Right lobe of liver (tissue), 6 donors: ENCODE results near the gene DOLPP1. TPM values are rescaled to one million over a fixed set of nuclear protein-coding genes. Genes with fewer than 3 reads are reported as not detected.
"Not testable (repeated sequence)": the region's sequence is repeated elsewhere in the genome, so short reads cannot be mapped to it uniquely, and the experiment has no call there.

Source experiments
- ATAC-seq, 4 donors: fragments of 200-7000 bp; cut with Tn5 transposase; one replicate each; pipeline ENCODE4 v1.9.1; 2020; ENCODE audit warnings: mild to moderate bottlenecking in 4 of 4, moderate library complexity in 4 of 4
- DNase-seq, 3 donors: peaks; one replicate each; pipeline ENCODE4 v3.0.0-alpha.2; 2020
- H3K27ac ChIP-seq, 3 donors: fragments of 200-600 bp; one replicate each; pipeline ENCODE4 v1.8.0; 2022
- H3K27me3 ChIP-seq, 2 donors: fragments of 200-600 bp; one replicate each; pipeline ENCODE4 v1.8.0; 2022
- H3K36me3 ChIP-seq, 4 donors: fragments of 200-600 bp; sonication (generic) in 1 of 4; one replicate each; pipeline versions ENCODE4 v1.5.1 to v1.8.0; 2017 to 2022; ENCODE audit warnings: control low read depth in 1 of 4
- H3K4me1 ChIP-seq, 4 donors: fragments of 200-600 bp; sonication (generic) in 1 of 4; one replicate each; pipeline versions ENCODE4 v1.5.1 to v1.8.0; 2017 to 2022; ENCODE audit warnings: control low read depth in 1 of 4
- H3K4me3 ChIP-seq, 3 donors: fragments of 200-600 bp; one replicate each; pipeline ENCODE4 v1.8.0; 2022
- H3K9me3 ChIP-seq, 4 donors: fragments of 200-600 bp; sonication (generic) in 1 of 4; one replicate each; pipeline versions ENCODE4 v1.5.1 to v1.8.0; 2017 to 2022; ENCODE audit warnings: control low read depth in 1 of 4
- POLR2A ChIP-seq: fragments of 450-650 bp; IDR thresholded peaks from one replicate; pipeline ENCODE4 v1.6.1; 2017; ENCODE audit warnings: antibody characterized with exemption, mild to moderate bottlenecking
- WGBS: methylation state at CpG from one replicate; pipeline ENCODE4 v1.1.6; 2018; ENCODE audit warnings: low coverage, low lambda C conversion rate; ENCODE audit not compliant: insufficient coverage; ENCODE audit errors: missing lambda C conversion rate; 5-methylcytosine and 5-hydroxymethylcytosine counted together
- intact Hi-C, 2 donors: fragments of 100-400 bp; cut with DNase I; formaldehyde crosslinking; loops; one replicate each; pipeline versions ENCODE4 v1.11.2 to v1.14.1; 2022
- total RNA-seq, 6 experiments: library from RNA; depleted of rRNA in 2 of 6; stranded (reverse); fragments of >200 nt in 2 of 6; fragmentation: NEBNext Ultra II Directional in 3 of 6; extraction: Animal tissue kit (Norgen Biotek cat#: 25700) in 3 of 6; gene quantifications; one replicate each; pipeline versions ENCODE4 v1.1.0 to v1.2.4, GENCODE V29; 2016 to 2023
- TF ChIP-seq, protein P1 (sequence below), 4 donors: fragments of 200-600 bp in 3 of 4; fragments of 450-650 bp in 1 of 4; IDR thresholded peaks; one replicate each; pipeline versions ENCODE4 v1.5.1 to v1.8.0; 2016 to 2022; ENCODE audit warnings: antibody characterized with exemption in 4 of 4, mild to moderate bottlenecking in 2 of 4
- donor health status: DM: no; HTN: yes; CAD: no.
- donor health status: DM: no; HTN: no; CAD: no.
- donor health status: DM: no; HTN: no; CAD: no.
- donor health status: DM: no; HTN: yes; CAD: no.
- donor health status: DM: no; HTN: yes; CAD: no.

Gene DOLPP1
- total RNA-seq, 6 experiments from 2014 or later: 10.1 to 16.8 (median 13.3) TPM

- Histone ChIP-seq H3K9me3 (no peaks in the 10 kb centered on the region), H3K36me3 (peaks cover 0 to 18% (median 0%) of the 10 kb centered on the region in 4 donors), H3K4me1 (peaks cover 0 to 15% (median 0%) of the 10 kb centered on the region in 4 donors), H3K4me3 (no peak overlapping the region), H3K27ac (no peak overlapping the region), H3K27me3 (no peaks in the 10 kb centered on the region)
- DNase-seq: no peak
- no peak for ATAC-seq
- 79% methylated on average over 4 of the region's 4 CpGs for WGBS
- intact Hi-C loops: no loop called here
- TF ChIP-seq, protein P1, sequence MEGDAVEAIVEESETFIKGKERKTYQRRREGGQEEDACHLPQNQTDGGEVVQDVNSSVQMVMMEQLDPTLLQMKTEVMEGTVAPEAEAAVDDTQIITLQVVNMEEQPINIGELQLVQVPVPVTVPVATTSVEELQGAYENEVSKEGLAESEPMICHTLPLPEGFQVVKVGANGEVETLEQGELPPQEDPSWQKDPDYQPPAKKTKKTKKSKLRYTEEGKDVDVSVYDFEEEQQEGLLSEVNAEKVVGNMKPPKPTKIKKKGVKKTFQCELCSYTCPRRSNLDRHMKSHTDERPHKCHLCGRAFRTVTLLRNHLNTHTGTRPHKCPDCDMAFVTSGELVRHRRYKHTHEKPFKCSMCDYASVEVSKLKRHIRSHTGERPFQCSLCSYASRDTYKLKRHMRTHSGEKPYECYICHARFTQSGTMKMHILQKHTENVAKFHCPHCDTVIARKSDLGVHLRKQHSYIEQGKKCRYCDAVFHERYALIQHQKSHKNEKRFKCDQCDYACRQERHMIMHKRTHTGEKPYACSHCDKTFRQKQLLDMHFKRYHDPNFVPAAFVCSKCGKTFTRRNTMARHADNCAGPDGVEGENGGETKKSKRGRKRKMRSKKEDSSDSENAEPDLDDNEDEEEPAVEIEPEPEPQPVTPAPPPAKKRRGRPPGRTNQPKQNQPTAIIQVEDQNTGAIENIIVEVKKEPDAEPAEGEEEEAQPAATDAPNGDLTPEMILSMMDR (IDR thresholded peaks at IDR 0.05): no peak
- TF ChIP-seq POLR2A: no peak
Measured at GRCh38 chr9:129118799-129119198, 37.9 kb downstream of the DOLPP1 start.

DNA sequence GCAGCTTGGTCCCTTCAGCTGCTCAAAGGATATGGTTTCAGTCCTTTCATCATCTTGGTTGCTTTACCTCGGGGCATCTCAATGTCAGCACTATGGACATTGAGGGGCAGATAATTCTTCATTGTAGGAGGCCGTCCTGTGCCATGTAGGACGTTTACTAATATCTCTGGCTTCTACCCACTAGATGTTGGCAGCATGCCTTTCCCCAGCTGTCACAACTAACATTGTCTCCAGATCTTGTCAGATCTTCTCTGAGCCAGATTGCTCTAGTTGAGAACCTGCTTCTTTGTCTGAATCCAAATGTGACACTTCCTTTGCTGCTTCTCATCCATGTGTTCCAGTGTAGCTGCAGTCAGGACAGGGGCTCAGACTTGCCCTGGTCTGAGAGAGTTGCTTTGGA lies 40.6 kb downstream of the DOLPP1 start:
- no peaks in the 10 kb centered on the region for H3K4me1 ChIP-seq
- TF ChIP-seq, protein P1 (IDR thresholded peaks at IDR 0.05): no peak
- TF ChIP-seq POLR2A: no peak
- no peaks in the 10 kb centered on the region for H3K9me3 ChIP-seq
- no peaks in the 10 kb centered on the region for H3K27me3 ChIP-seq
- no peak overlapping the region for H3K27ac ChIP-seq
- ATAC-seq (peak in 1 of 4 donors; percentile 20), DNase-seq (no peak)
- no peak overlapping the region for H3K4me3 ChIP-seq
- H3K36me3 ChIP-seq: peaks cover 0 to 21% (median 0%) of the 10 kb centered on the region in 4 donors
- intact Hi-C loops: no loop called here
- WGBS: 58% methylated on average over 3 of the region's 3 CpGs

- Histone ChIP-seq H3K9me3 (no peaks in the 10 kb centered on the region), H3K4me1 (no peaks in the 10 kb centered on the region), H3K27ac (no peak overlapping the region), H3K27me3 (no peaks in the 10 kb centered on the region), H3K36me3 (peaks cover 0 to 21% (median 0%) of the 10 kb centered on the region in 4 donors), H3K4me3 (no peak overlapping the region)
- WGBS: no CpG with 5 or more reads among the region's 1 CpG
- ATAC-seq: no peak
- intact Hi-C loops: no loop called here
- TF ChIP-seq POLR2A: no peak
- TF ChIP-seq, protein P1 (IDR thresholded peaks at IDR 0.05): no peak
- DNase-seq: no peak
Measured at GRCh38 chr9:129122133-129122532, 41.2 kb downstream of the DOLPP1 start.

DNA sequence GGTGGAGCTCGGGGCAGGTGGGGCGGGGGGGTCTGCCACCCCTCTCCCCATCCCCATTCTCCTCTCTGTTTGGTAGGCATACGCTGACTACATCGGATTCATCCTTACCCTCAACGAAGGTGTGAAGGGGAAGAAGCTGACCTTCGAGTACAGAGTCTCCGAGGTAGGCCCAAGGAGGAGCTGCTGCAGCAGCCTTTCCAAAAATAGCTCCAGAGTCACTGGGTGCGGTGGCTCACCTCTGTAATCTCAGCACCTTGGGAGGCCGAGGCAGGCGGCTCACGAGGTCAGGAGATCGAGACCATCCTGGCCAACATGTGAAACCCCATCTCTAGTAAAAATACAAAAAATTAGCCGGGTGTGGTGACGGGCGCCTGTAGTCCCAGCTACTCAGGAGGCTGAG lies 42.1 kb downstream of the DOLPP1 start:
- WGBS: 94% methylated on average over 15 of the region's 15 CpGs
- not testable (repeated sequence) for H3K4me1 ChIP-seq, ATAC-seq

GRCh38 chr9:129124506-129125069 lies 43.7 kb downstream of the DOLPP1 start:
- Histone ChIP-seq H3K36me3 (peaks cover 0 to 25% (median 0%) of the 10 kb centered on the region in 4 donors), H3K9me3 (no peaks in the 10 kb centered on the region), H3K27me3 (no peaks in the 10 kb centered on the region), H3K4me3 (no peak overlapping the region), H3K27ac (no peak overlapping the region), H3K4me1 (no peaks in the 10 kb centered on the region)
- TF ChIP-seq, protein P1 (IDR thresholded peaks at IDR 0.05): no peak
- no peak for TF ChIP-seq POLR2A
- intact Hi-C loops: no loop called here
- ATAC-seq: peak in 2 of 4 donors; percentile 15 to 16
- 40% methylated on average over 1 of the region's 3 CpGs for WGBS
- DNase-seq: no peak

More for the DNA sequence above, 42.1 kb downstream of the DOLPP1 start:
- DNase-seq, H3K9me3 ChIP-seq, H3K27ac ChIP-seq, H3K27me3 ChIP-seq, intact Hi-C loops, H3K4me3 ChIP-seq: not testable (repeated sequence)
- H3K36me3 ChIP-seq: peaks cover 0 to 21% (median 0%) of the 10 kb centered on the region in 4 donors
